IPS-18a (cell line): Measurements from ENCODE around the gene PTPN22.
"Not testable (repeated sequence)": the region's sequence is repeated elsewhere in the genome, so short reads cannot be mapped to it uniquely, and the experiment has no call there.

Source experiments
- H3K27ac ChIP-seq: one replicate; pipeline ENCODE4 v1.5.1; 2013; ENCODE audit warnings: low read length
- H3K27me3 ChIP-seq: one replicate; pipeline ENCODE4 v1.6.1; 2013; ENCODE audit warnings: mild to moderate bottlenecking, low read length; ENCODE audit not compliant: control insufficient read depth, insufficient read depth
- H3K36me3 ChIP-seq: one replicate; pipeline ENCODE4 v1.6.1; 2013; ENCODE audit warnings: low read depth, low read length; ENCODE audit not compliant: control insufficient read depth
- H3K4me1 ChIP-seq: one replicate; pipeline ENCODE4 v1.6.1; 2013; ENCODE audit warnings: low read depth, low read length; ENCODE audit not compliant: control insufficient read depth
- H3K4me3 ChIP-seq: one replicate; pipeline ENCODE4 v1.5.1; 2013; ENCODE audit warnings: low read length
- H3K9ac ChIP-seq: one replicate; pipeline ENCODE4 v1.6.1; 2013; ENCODE audit warnings: mild to moderate bottlenecking, low read length, moderate library complexity
- H3K9me3 ChIP-seq: one replicate; pipeline ENCODE4 v1.6.1; 2013; ENCODE audit warnings: low read depth, low read length; ENCODE audit not compliant: control insufficient read depth

PTPN22 gene

GRCh38 chr1:113859478-113860175 is 11.9 kb downstream of the PTPN22 start:
- no peak overlapping the region for H3K27ac ChIP-seq
- no peak overlapping the region for H3K9ac ChIP-seq
- no peaks in the 10 kb centered on the region for H3K4me1 ChIP-seq
- no peaks in the 10 kb centered on the region for H3K36me3 ChIP-seq
- H3K9me3 ChIP-seq = no peaks in the 10 kb centered on the region
- no peak overlapping the region for H3K4me3 ChIP-seq
- H3K27me3 ChIP-seq = no peaks in the 10 kb centered on the region

- H3K27me3 ChIP-seq = no peaks in the 10 kb centered on the region
- H3K4me1 ChIP-seq = no peaks in the 10 kb centered on the region
- H3K9ac ChIP-seq = no peak overlapping the region
- H3K4me3 ChIP-seq = no peak overlapping the region
- no peak overlapping the region for H3K27ac ChIP-seq
- H3K9me3 ChIP-seq = no peaks in the 10 kb centered on the region
- no peaks in the 10 kb centered on the region for H3K36me3 ChIP-seq
These were observed 12.5 kb downstream of the PTPN22 start for GRCh38 chr1:113858982-113859381.

- H3K4me1 ChIP-seq = no peaks in the 10 kb centered on the region
- H3K4me3 ChIP-seq = no peak overlapping the region
- H3K36me3 ChIP-seq = no peaks in the 10 kb centered on the region
- H3K9me3 ChIP-seq = no peaks in the 10 kb centered on the region
- no peak overlapping the region for H3K27ac ChIP-seq
- H3K27me3 ChIP-seq = no peaks in the 10 kb centered on the region
- H3K9ac ChIP-seq = no peak overlapping the region
These were observed 13.1 kb downstream of the PTPN22 start for GRCh38 chr1:113858418-113858817.

- H3K27me3 ChIP-seq = no peaks in the 10 kb centered on the region
- no peaks in the 10 kb centered on the region for H3K4me1 ChIP-seq
- no peak overlapping the region for H3K4me3 ChIP-seq
- no peak overlapping the region for H3K9ac ChIP-seq
- H3K36me3 ChIP-seq = no peaks in the 10 kb centered on the region
- H3K9me3 ChIP-seq = no peaks in the 10 kb centered on the region
- no peak overlapping the region for H3K27ac ChIP-seq
These were observed 13.7 kb downstream of the PTPN22 start for GRCh38 chr1:113857776-113858175.

- Histone ChIP-seq H3K36me3 (no peaks in the 10 kb centered on the region), H3K27ac (no peak overlapping the region), H3K27me3 (no peaks in the 10 kb centered on the region), H3K9me3 (no peaks in the 10 kb centered on the region), H3K4me3 (no peak overlapping the region), H3K9ac (no peak overlapping the region), H3K4me1 (no peaks in the 10 kb centered on the region)
These were observed 15.1 kb downstream of the PTPN22 start for GRCh38 chr1:113856401-113856790.

- H3K36me3 ChIP-seq = no peaks in the 10 kb centered on the region
- no peak overlapping the region for H3K9ac ChIP-seq
- no peak overlapping the region for H3K4me3 ChIP-seq
- no peaks in the 10 kb centered on the region for H3K9me3 ChIP-seq
- H3K27me3 ChIP-seq = no peaks in the 10 kb centered on the region
- no peaks in the 10 kb centered on the region for H3K4me1 ChIP-seq
- H3K27ac ChIP-seq = no peak overlapping the region
These were observed 15.7 kb downstream of the PTPN22 start for GRCh38 chr1:113855630-113856400.

- Histone ChIP-seq H3K4me1 (no peaks in the 10 kb centered on the region), H3K4me3 (no peak overlapping the region), H3K9ac (no peak overlapping the region), H3K27me3 (no peaks in the 10 kb centered on the region), H3K9me3 (no peaks in the 10 kb centered on the region), H3K27ac (no peak overlapping the region), H3K36me3 (no peaks in the 10 kb centered on the region)
These were observed 17.3 kb downstream of the PTPN22 start for GRCh38 chr1:113854234-113854633.

GRCh38 chr1:113852694-113853093 is 18.8 kb downstream of the PTPN22 start:
- not testable (repeated sequence) for H3K27ac ChIP-seq

GRCh38 chr1:113850127-113850796 is 21.2 kb downstream of the PTPN22 start:
- Histone ChIP-seq H3K4me3 (no peak overlapping the region), H3K36me3 (no peaks in the 10 kb centered on the region), H3K27ac (no peak overlapping the region), H3K9me3 (no peaks in the 10 kb centered on the region), H3K27me3 (no peaks in the 10 kb centered on the region), H3K9ac (no peak overlapping the region), H3K4me1 (no peaks in the 10 kb centered on the region)

More at GRCh38 chr1:113852694-113853093, 18.8 kb downstream of the PTPN22 start:
- H3K27me3 ChIP-seq, H3K9me3 ChIP-seq, H3K9ac ChIP-seq, H3K4me3 ChIP-seq, H3K36me3 ChIP-seq, H3K4me1 ChIP-seq: not testable (repeated sequence)

- no peaks in the 10 kb centered on the region for H3K27me3 ChIP-seq
- H3K9me3 ChIP-seq = no peaks in the 10 kb centered on the region
- H3K27ac ChIP-seq = no peak overlapping the region
- H3K9ac ChIP-seq = no peak overlapping the region
- H3K4me1 ChIP-seq = no peaks in the 10 kb centered on the region
- H3K36me3 ChIP-seq = no peaks in the 10 kb centered on the region
- no peak overlapping the region for H3K4me3 ChIP-seq
These were observed 22.4 kb downstream of the PTPN22 start for GRCh38 chr1:113849072-113849471.

- Histone ChIP-seq H3K27me3 (no peaks in the 10 kb centered on the region), H3K9me3 (no peaks in the 10 kb centered on the region), H3K9ac (no peak overlapping the region), H3K4me3 (no peak overlapping the region), H3K36me3 (no peaks in the 10 kb centered on the region), H3K27ac (no peak overlapping the region), H3K4me1 (no peaks in the 10 kb centered on the region)
These were observed 25.0 kb downstream of the PTPN22 start for GRCh38 chr1:113846391-113847035.
